GM12878 (cell line): ENCODE results near the gene WDFY1. TPM values are rescaled to one million over a fixed set of nuclear protein-coding genes. Genes with fewer than 3 reads are reported as not detected.
A peak's percentile ranks its signal among the peaks of the same experiment; 100 is the strongest.

Experiments
- ATAC-seq: fragments of 200-7000 bp; cut with Tn5 transposase; 3 replicates; pipeline ENCODE4 v1.9.1; 2020; ENCODE audit warnings: mild to moderate bottlenecking, moderate library complexity
- BruUV-seq: library from RNA; stranded (reverse); fragments of 400-500 nt; replicated peaks from 2 replicates; lab custom pipeline; 2021; lab: Mats Ljungman, UMichigan
- CTCF ChIA-PET: fragments of 300-600 bp; sonication (Branson Sonifier 250); formaldehyde crosslinking; extraction: SDS; loops from one replicate; lab custom pipeline; 2021; ENCODE audit warnings: inconsistent platforms; lab: Yijun Ruan, JAX
- POLR2A ChIA-PET: fragments of 350-600 bp; formaldehyde crosslinking; extraction: SDS; loops from one replicate; lab custom pipeline; 2021; ENCODE audit warnings: inconsistent platforms; lab: Charles Lee
- RAD21 ChIA-PET: fragments of 300-600 bp; sonication (Branson Sonifier 250); formaldehyde crosslinking; loops from one replicate; lab custom pipeline; 2023; ENCODE audit warnings: antibody characterized with exemption; ENCODE audit not compliant: unreplicated experiment; lab: Charles Lee
- SMC1A ChIA-PET: fragments of 300-600 bp; sonication (Branson Sonifier 250); formaldehyde crosslinking; loops from one replicate; lab custom pipeline; 2023; ENCODE audit not compliant: unreplicated experiment, uncharacterized antibody; lab: Charles Lee
- DNase-seq: peaks from one replicate; pipeline ENCODE4 v3.0.0-alpha.2; 2011; ENCODE audit warnings: low read depth, low spot score
- FAIRE-seq: peaks from 3 replicates; lab custom pipeline; 2011; peaks lifted over from hg19 to GRCh38; lab: Jason Lieb, UNC
- H2AFZ ChIP-seq: 2 replicates; pipeline ENCODE4 v1.6.0; 2011; ENCODE audit warnings: low read depth, low read length, control low read depth; ENCODE audit not compliant: control insufficient read depth
- H3K27ac ChIP-seq: 2 replicates; pipeline ENCODE4 v1.5.1; 2011; ENCODE audit warnings: control low read depth; ENCODE audit not compliant: control insufficient read depth, insufficient read depth
- H3K27me3 ChIP-seq, 2 experiments: replicated peaks in 1 of 2; 2 replicates each; pipeline versions ENCODE4 v1.6.0 to v1.6.1; 2011; ENCODE audit warnings: low read length in 1 of 2; ENCODE audit not compliant: control insufficient read depth in 2 of 2, insufficient read depth in 2 of 2
- H3K36me3 ChIP-seq, 2 experiments: 2 replicates each; pipeline ENCODE4 v1.5.1; 2011; ENCODE audit warnings: low read length in 1 of 2; ENCODE audit not compliant: control insufficient read depth in 2 of 2, insufficient read depth in 2 of 2
- H3K4me1 ChIP-seq: 2 replicates; pipeline ENCODE4 v1.6.1; 2011; ENCODE audit warnings: mild to moderate bottlenecking, low read length, moderate library complexity, mixed read lengths; ENCODE audit not compliant: control insufficient read depth, insufficient read depth
- H3K4me2 ChIP-seq: 2 replicates; pipeline ENCODE4 v1.6.0; 2011; ENCODE audit warnings: control low read depth; ENCODE audit not compliant: control insufficient read depth, insufficient read depth
- H3K4me3 ChIP-seq: fragments of 200-600 bp; sonication (generic); 2 replicates; pipeline ENCODE4 v1.5.1; 2016
- H3K79me2 ChIP-seq: 2 replicates; pipeline ENCODE4 v1.6.0; 2011; ENCODE audit warnings: low read length; ENCODE audit not compliant: control insufficient read depth, insufficient read depth
- H3K9ac ChIP-seq: 2 replicates; pipeline ENCODE4 v1.8.0; 2011; ENCODE audit warnings: low read length, control low read depth, mixed read lengths; ENCODE audit not compliant: control insufficient read depth, insufficient read depth
- H3K9me3 ChIP-seq: replicated peaks from 3 replicates; pipeline ENCODE4 v1.5.1; 2011; ENCODE audit warnings: mild to moderate bottlenecking, low read length; ENCODE audit not compliant: control insufficient read depth, insufficient read depth
- H4K20me1 ChIP-seq: 2 replicates; pipeline ENCODE4 v1.6.0; 2011; ENCODE audit not compliant: control insufficient read depth, insufficient read depth
- BACH1 ChIP-seq: fragments of 450-650 bp; IDR thresholded peaks from 2 replicates; pipeline ENCODE4 v1.6.1; 2017; ENCODE audit warnings: mild to moderate bottlenecking, borderline replicate concordance
- ESRRA ChIP-seq: IDR thresholded peaks from 2 replicates; pipeline ENCODE4 v1.6.1; 2012; ENCODE audit warnings: mild to moderate bottlenecking, low read length, improper control_type of control experiment
- GABPA ChIP-seq: IDR thresholded peaks from 2 replicates; pipeline ENCODE4 v1.6.1; 2014; ENCODE audit warnings: antibody characterized with exemption, low read depth, mild to moderate bottlenecking, inconsistent platforms
- HDAC2 ChIP-seq: fragments of 200-600 bp; sonication (generic); IDR thresholded peaks from 2 replicates; pipeline ENCODE4 v1.6.1; 2017
- NBN ChIP-seq: fragments of 450-650 bp; IDR thresholded peaks from 2 replicates; pipeline ENCODE4 v1.6.1; 2016
- NFYB ChIP-seq: IDR thresholded peaks from 2 replicates; pipeline ENCODE4 v1.6.1; 2011; ENCODE audit warnings: low read depth, mild to moderate bottlenecking, low read length, improper control_type of control experiment, moderate library complexity; ENCODE audit not compliant: insufficient read depth
- RAD51 ChIP-seq: fragments of 450-650 bp; IDR thresholded peaks from 2 replicates; pipeline ENCODE4 v1.6.1; 2016; ENCODE audit warnings: moderate library complexity, mild to moderate bottlenecking, inconsistent platforms
- RB1 ChIP-seq: fragments of 450-650 bp; formaldehyde crosslinking; IDR thresholded peaks from 2 replicates; pipeline ENCODE4 v1.6.1; 2017; ENCODE audit warnings: mild to moderate bottlenecking, borderline replicate concordance
- SMARCA5 ChIP-seq: fragments of 450-650 bp; IDR thresholded peaks from 2 replicates; pipeline ENCODE4 v1.6.1; 2017; ENCODE audit warnings: mild to moderate bottlenecking
- ZBTB4 ChIP-seq: fragments of 450-650 bp; formaldehyde crosslinking; IDR thresholded peaks from 2 replicates; pipeline ENCODE4 v1.4.0; 2022; ENCODE audit warnings: mild to moderate bottlenecking, moderate library complexity
- ZNF24 ChIP-seq: fragments of 450-650 bp; IDR thresholded peaks from 2 replicates; pipeline ENCODE4 v1.6.1; 2017; ENCODE audit warnings: antibody characterized with exemption, mild to moderate bottlenecking
- ZNF274 ChIP-seq: IDR thresholded peaks from one replicate; pipeline ENCODE4 v1.8.0; 2011; ENCODE audit not compliant: insufficient read length, insufficient read depth
- WGBS: methylation state at CpG from one replicate; pipeline ENCODE4 v1.1.6; 2016; ENCODE audit warnings: low lambda C conversion rate; ENCODE audit not compliant: insufficient replicate concordance, insufficient coverage; ENCODE audit errors: missing lambda C conversion rate; 5-methylcytosine and 5-hydroxymethylcytosine counted together
- in situ Hi-C: fragments of 300-500 bp; cut with MboI; formaldehyde crosslinking; loops from 9 replicates; pipeline ENCODE4 v1.14.3; 2018; ENCODE audit warnings: mixed read lengths
- intact Hi-C: fragments of 100-400 bp; cut with micrococcal nuclease; formaldehyde crosslinking; loops from one replicate; pipeline ENCODE4 v1.14.2; 2022; ENCODE audit not compliant: unreplicated experiment
- polyA plus RNA-seq, 11 experiments: library from polyadenylated mRNA; depleted of rRNA in 4 of 11; unstranded in 6 of 11; stranded (reverse) in 5 of 11; fragments of >200 nt; fragmentation: Nextera tagmentation in 4 of 11; fragmentation: Illumina TruSeq in 1 of 11; extraction: Ambion mirVana in 4 of 11; extraction: Trizol in 1 of 11; gene quantifications; 1 replicate in 1 of 11; 2 replicates in 10 of 11; pipeline versions ENCODE4 v1.2.1 to v1.2.3, GENCODE V29; 2011 to 2016; ENCODE audit warnings: inconsistent platforms in 2 of 11, missing spikeins in 2 of 11, low read depth in 1 of 11
- total RNA-seq, 4 experiments: library from RNA; depleted of rRNA in 3 of 4; stranded (reverse); fragments of >200 nt in 3 of 4; fragmentation: Illumina TruSeq in 1 of 4; extraction: Trizol in 1 of 4; gene quantifications; 2 replicates each; pipeline versions ENCODE4 v1.2.1 to v1.2.3, GENCODE V29; 2013 to 2021

The WDFY1 gene
- total and polyA plus RNA-seq, 10 of the 15 experiments (the other 5 are each of a cell fraction or from before 2014, with no cell fraction given): 2.9 to 28.1 (median 13.1) TPM

GRCh38 chr2:223959688-223960087, 14.6 kb upstream of the WDFY1 start:
- DNase-seq (no peak), ATAC-seq (no peak), FAIRE-seq (no peak)
- Histone ChIP-seq H3K9ac (peak overlapping the region; percentile 52), H4K20me1 (no peaks in the 10 kb centered on the region), H3K79me2 (peaks cover 63% of the 10 kb centered on the region), H3K9me3 (no peaks in the 10 kb centered on the region), H3K4me3 (peak overlapping the region; percentile 56), H3K27me3 (no peaks in the 10 kb centered on the region), H3K4me2 (peak overlapping the region; percentile 14), H3K4me1 (peaks cover 11% of the 10 kb centered on the region), H2AFZ (no peak overlapping the region), H3K36me3 (peaks cover 0 to 14% of the 10 kb centered on the region in 2 experiments; a peak in 1 of 4 replicates), H3K27ac (no peak overlapping the region)
- 22% methylated on average over 5 of the region's 5 CpGs for WGBS
- no peak for TF ChIP-seq GABPA
- TF ChIP-seq ESRRA: no peak
- peak; percentile 73 for TF ChIP-seq RAD51
- BruUV-seq: no TSS peak
- ChIA-PET SMC1A (interaction anchor here (2.4 to 3.0 kb wide), 3 partner anchors 11 to 62 kb away, joined by 5 to 37 read pairs (median 9); no protein-coding TSS in a partner anchor), CTCF (interaction anchor here (0.6 to 3.8 kb wide), 2 partner anchors 11 to 34 kb away, joined by 3 to 74 read pairs; no protein-coding TSS in a partner anchor), POLR2A (no interaction called here), RAD21 (interaction anchor here (1.2 to 3.5 kb wide), 2 partner anchors 10 to 199 kb away, joined by 4 to 25 read pairs; no protein-coding TSS in a partner anchor)
- in situ Hi-C loops (loop anchor here (10.0 kb wide), 1 partner anchor 625 kb away; the partner anchor contains the start of gene CUL3), intact Hi-C loops (loop anchor here (5.0 kb wide), 1 partner anchor 177 kb away; no protein-coding TSS in a partner anchor)

GRCh38 chr2:223957092-223957851, 12.1 kb upstream of the WDFY1 start, which contains the start of gene MRPL44:
MRPL44 (plus strand) TSS chr2:223957463; CDS start chr2:223957473, 10 bp downstream.
- Histone ChIP-seq H3K79me2 (peaks cover 50% of the 10 kb centered on the region), H3K4me1 (peaks cover 24% of the 10 kb centered on the region), H3K4me2 (peak within 1 kb of the TSS; percentile 60), H3K9ac (peak within 1 kb of the TSS; percentile 95), H3K27me3 (no peaks in the 10 kb centered on the region), H3K4me3 (peak within 1 kb of the TSS; percentile 87), H3K36me3 (peaks cover 0 to 14% of the 10 kb centered on the region in 2 experiments; a peak in 1 of 4 replicates), H3K27ac (peak within 1 kb of the TSS; percentile 87), H2AFZ (peak within 1 kb of the TSS; percentile 92), H3K9me3 (no peaks in the 10 kb centered on the region), H4K20me1 (no peaks in the 10 kb centered on the region)
- POLR2A ChIA-PET: interaction anchor here (0.6 to 1.7 kb wide), 4 partner anchors 9 to 564 kb away, joined by 3 to 7 read pairs (median 4); partner anchors contain the start of gene WDFY1
- RAD21 ChIA-PET: interaction anchor here (0.6 to 1.1 kb wide), 4 partner anchors 9 to 13 kb away, joined by 3 to 11 read pairs (median 4); partner anchors contain the start of gene WDFY1
- intact Hi-C loops: loop anchor here (2.0 kb wide), 1 partner anchor 16 kb away; no protein-coding TSS in a partner anchor
- in situ Hi-C loops: loop anchor here (10.0 kb wide), 1 partner anchor 628 kb away; the partner anchor contains the start of gene CUL3
- WGBS: 1% methylated on average over 65 of the region's 65 CpGs
- ATAC-seq (peak; percentile 99), DNase-seq (peak; percentile 76), FAIRE-seq (no peak)
- SMC1A ChIA-PET: interaction anchor here (0.7 to 3.3 kb wide), 6 partner anchors 11 to 19 kb away, joined by 3 to 14 read pairs (median 5); no protein-coding TSS in a partner anchor
- CTCF ChIA-PET: interaction anchor here (1.0 to 4.8 kb wide), 5 partner anchors 12 to 62 kb away, joined by 3 to 48 read pairs (median 3); partner anchors contain the start of gene WDFY1
- BruUV-seq: no TSS peak
- TF ChIP-seq RB1 (peak; percentile 94), BACH1 (peak; percentile 71), ZBTB4 (CRISPR knock-in tag) (no peak), ZNF24 (peak; percentile 81), NBN (peak; percentile 96; the same call in 1 of the 2 replicates), SMARCA5 (peak; percentile 95), HDAC2 (no peak), NFYB (no peak), ZNF274 (no peak)
